Articular chondrocyte of knee joint (primary cell): Measurements from ENCODE around the gene NUMB. TPM values are rescaled to one million over a fixed set of nuclear protein-coding genes. Genes with fewer than 3 reads are reported as not detected.

Experiments
- small RNA-seq: library from RNA; depleted of rRNA; stranded (forward); fragments of <200 nt; gene quantifications from one replicate; pipeline ENCODE3, GENCODE V24; 2012
- total RNA-seq: library from RNA; depleted of rRNA; stranded (reverse); fragments of >200 nt; gene quantifications from 2 replicates; pipeline ENCODE4 v1.2.3, GENCODE V29; 2012

Gene NUMB
- 44.4 and 48.1 TPM in 2 replicates for total RNA-seq

DNA sequence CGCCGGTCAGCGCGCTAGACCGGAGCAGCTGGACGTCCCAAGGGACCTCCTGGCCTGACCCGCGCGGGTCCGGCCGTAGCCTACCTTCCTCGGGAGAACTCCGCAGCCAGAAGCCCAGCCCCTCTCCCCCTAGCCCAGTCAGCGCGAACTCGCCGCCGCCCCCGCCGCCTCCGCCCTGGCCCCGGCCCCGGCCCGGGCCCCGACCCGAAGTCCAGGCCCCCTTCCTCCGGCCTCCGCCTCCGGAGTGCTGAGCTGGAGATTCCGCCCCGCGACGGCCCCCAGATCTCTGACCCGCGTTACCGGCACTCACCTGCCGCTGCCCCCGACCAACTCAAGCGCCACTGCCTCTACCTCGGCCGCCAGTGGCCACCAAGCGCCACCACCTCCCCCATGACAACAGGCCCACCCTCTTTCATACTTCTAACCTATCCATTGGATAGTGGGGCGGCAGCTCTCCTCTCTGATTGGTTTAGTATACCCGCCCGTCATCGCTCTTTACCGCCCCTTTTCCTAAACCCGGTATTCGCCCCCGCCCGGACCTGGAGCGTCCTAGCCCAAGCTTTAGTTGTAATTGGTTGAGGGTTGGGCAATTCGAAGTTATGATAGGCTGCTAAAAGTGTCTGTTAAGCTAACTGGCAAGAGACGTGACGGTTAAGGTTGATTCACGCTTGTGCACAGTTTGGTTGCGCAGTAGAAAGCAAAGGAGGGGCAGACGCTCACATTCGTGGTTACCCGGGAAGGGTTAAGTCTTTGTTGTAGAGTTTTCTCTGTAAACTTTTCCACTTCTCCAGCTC lies at the start of gene NUMB:
NUMB (minus strand) TSS at position 364 of the 794 bp plus-strand sequence. CDS start 102,795 bp downstream, outside the sequence.

DNA sequence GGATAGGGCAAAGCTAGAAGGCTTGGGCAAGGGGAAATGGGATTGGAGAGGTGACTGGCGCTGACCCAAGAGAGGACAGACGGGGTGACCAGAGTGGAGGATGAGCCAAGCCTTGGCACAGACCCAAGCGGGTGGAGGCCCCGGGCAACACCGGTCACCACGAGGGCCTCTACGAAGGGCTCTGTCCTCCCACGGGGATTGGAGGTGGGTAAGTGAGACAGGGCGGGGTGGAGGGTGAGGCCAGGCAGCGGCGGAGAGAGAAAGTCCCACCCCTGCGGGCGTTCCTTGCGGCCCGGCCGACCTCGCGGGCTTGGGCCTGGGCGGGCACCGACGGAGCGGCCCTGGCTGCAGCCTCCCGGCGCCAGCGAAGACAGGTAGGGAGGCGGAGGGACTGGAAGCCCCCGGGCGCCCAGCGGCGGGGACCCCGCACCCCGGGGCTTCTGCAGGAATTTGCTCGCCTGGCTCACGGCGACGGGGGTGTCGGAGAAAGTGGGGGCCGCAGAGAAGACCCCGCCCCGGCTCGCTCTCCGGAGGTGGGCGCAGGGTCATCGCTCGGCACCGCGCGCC lies 221.0 kb downstream of the NUMB start, which contains the start of gene PAPLN:
PAPLN (plus strand) TSS at position 288 of the 567 bp plus-strand sequence. CDS start 2,273 bp downstream, outside the sequence.

Small RNAs within 50 kb of the gene (small RNA-seq; reads per million reads assigned to genes)
- gene RNU6-419P = not detected

Other genes with a start within 250 kb of the NUMB start
- 15.0 and 15.4 TPM in 2 replicates for gene PAPLN, start 221.0 kb downstream of the NUMB start, total RNA-seq
- gene RIOX1, start 32.4 kb upstream of the NUMB start, total RNA-seq = 13.2 and 15.5 TPM in 2 replicates
- 1.1 and 15.8 TPM in 2 replicates for gene ACOT1, start 78.6 kb upstream of the NUMB start, total RNA-seq
- gene HEATR4, start 100.4 kb upstream of the NUMB start, total RNA-seq = 0.13 and 0.22 TPM in 2 replicates
- 25.1 and 35.8 TPM in 2 replicates for gene ACOT2, start 110.7 kb upstream of the NUMB start, total RNA-seq
- gene ACOT4, start 133.3 kb upstream of the NUMB start, total RNA-seq = 2.2 TPM in 2 replicates
- gene ACOT6, start 154.0 kb upstream of the NUMB start, total RNA-seq = not detected in 2 replicates
- 11.5 and 19.6 TPM in 2 replicates for gene DNAL1, start 186.4 kb upstream of the NUMB start, total RNA-seq